Astrocyte of the spinal cord (primary cell): ENCODE measurements around the gene MAP1LC3A.

Experiments used
- DNase-seq: peaks from one replicate; pipeline ENCODE4 v3.0.0; 2011; ENCODE audit warnings: low read depth, low spot score
- H3K4me3 ChIP-seq: 2 replicates; pipeline ENCODE4 v1.5.1; 2011; ENCODE audit warnings: low read depth, mild to moderate bottlenecking, low read length, moderate library complexity
- CTCF ChIP-seq: IDR thresholded peaks from 2 replicates; pipeline ENCODE4 v1.5.1; 2012; ENCODE audit warnings: low read depth, mild to moderate bottlenecking, low read length, inconsistent platforms
- in situ Hi-C: cut with HindIII; loops from 2 replicates; pipeline ENCODE4 v1.10.0; 2017; ENCODE audit warnings: low sequenced_read_pairs

MAP1LC3A gene

GRCh38 chr20:34547844-34548613, 10.5 kb upstream of the MAP1LC3A start:
- no peak overlapping the region for H3K4me3 ChIP-seq
- TF ChIP-seq CTCF = no peak
- in situ Hi-C loops = no loop called here
- no peak for DNase-seq

GRCh38 chr20:34549291-34549928, 9.1 kb upstream of the MAP1LC3A start:
- DNase-seq = no peak
- in situ Hi-C loops = no loop called here
- no peak for TF ChIP-seq CTCF
- no peak overlapping the region for H3K4me3 ChIP-seq

DNA sequence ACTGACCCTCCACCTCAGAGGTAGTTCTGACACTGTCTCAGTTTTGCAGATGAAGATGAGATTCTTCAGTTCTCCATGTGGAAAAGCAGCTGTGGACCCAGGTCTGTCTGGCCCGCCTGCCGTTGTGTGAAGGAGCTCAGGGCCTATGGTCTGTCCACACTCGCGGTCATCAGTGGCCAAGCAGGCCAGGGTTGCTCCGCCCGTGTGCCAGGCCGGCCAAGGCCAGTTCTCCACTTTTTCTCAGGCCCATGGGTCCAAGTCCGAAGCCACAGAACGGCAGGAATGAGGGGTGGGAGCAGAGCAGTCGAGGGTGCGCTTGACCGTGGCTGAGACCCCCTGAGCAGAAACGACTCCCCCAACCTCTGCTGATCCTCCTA, 8.6 kb upstream of the MAP1LC3A start:
- in situ Hi-C loops = no loop called here
- no peak for TF ChIP-seq CTCF
- DNase-seq = no peak
- H3K4me3 ChIP-seq = no peak overlapping the region

DNA sequence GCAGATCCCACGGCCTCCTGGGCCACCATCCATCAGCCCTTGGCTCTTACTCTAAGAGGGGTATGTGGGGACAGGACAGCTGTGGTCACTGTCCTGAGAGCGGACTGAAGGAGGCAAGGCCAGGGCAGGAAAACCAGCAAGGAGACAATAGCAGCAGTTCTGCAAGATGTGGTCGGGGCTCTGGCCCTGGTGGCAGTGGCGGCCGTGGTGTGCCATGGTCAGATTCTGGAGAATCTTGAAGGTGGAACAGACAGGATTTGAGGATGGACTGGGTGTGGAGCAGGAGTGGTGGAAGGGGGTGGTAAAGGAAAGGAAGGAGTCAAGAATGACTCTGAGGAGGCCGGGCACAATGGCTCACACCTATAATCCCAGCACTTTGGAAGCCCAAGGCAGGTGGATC, 5.9 kb upstream of the MAP1LC3A start:
- in situ Hi-C loops = no loop called here
- TF ChIP-seq CTCF = no peak
- no peak overlapping the region for H3K4me3 ChIP-seq
- DNase-seq = no peak

DNA sequence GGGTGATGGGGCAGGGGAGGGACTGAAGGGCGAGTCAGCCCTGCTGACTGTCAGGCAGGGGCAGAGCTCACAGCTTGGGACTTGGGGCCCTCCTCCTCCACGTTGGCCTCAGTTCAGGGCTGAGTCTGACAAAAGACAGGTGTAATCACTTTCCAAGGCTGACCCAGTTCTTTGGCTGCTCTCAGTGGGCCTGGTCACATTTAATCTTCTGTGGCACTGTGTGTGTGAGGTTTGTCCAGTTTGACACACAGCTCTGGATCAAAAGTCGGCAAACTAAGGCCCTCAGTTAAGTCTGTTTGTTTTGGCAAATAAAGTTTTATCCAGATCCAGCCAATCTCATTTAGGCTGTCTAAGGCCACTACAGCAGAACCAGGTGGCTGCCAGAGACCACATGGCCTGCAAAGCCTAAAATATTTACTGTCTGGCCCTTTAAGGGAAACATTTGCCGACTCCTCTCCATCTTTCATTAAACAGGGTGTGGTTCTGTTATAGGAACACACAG, 5.1 kb upstream of the MAP1LC3A start:
- no peak for TF ChIP-seq CTCF
- in situ Hi-C loops = no loop called here
- H3K4me3 ChIP-seq = no peak overlapping the region
- no peak for DNase-seq

- DNase-seq = peak; percentile 13
- in situ Hi-C loops = no loop called here
- peak overlapping the region; percentile 76 for H3K4me3 ChIP-seq
- no peak for TF ChIP-seq CTCF
Observed at GRCh38 chr20:34557936-34558319, 590 bp upstream of the MAP1LC3A start.
